BLaER1 treated with 17β-estradiol and CSF1 and Interleukin-3, amounts not matched to agents 10 nM and 100 nM (cell line): ENCODE data around the gene ATG4B.
A peak's percentile ranks its signal among the peaks of the same experiment; 100 is the strongest.

Experiments
- H3K27ac ChIP-seq, 11 experiments: shearing (Covaris generic); formaldehyde crosslinking; 2 replicates each; pipeline ENCODE4 v1.8.1; 2022
- H3K27me3 ChIP-seq, 11 experiments: shearing (Covaris generic); formaldehyde crosslinking; 2 replicates each; pipeline ENCODE4 v1.8.1; 2022
- H3K36me3 ChIP-seq, 11 experiments: shearing (Covaris generic); formaldehyde crosslinking; 2 replicates each; pipeline ENCODE4 v1.8.1; 2022
- H3K4me1 ChIP-seq, 10 experiments: shearing (Covaris generic); formaldehyde crosslinking; 2 replicates each; pipeline ENCODE4 v1.8.1; 2022
- H3K4me2 ChIP-seq, 11 experiments: shearing (Covaris generic); formaldehyde crosslinking; 2 replicates each; pipeline ENCODE4 v1.8.1; 2022
- H3K4me3 ChIP-seq, 10 experiments: shearing (Covaris generic); formaldehyde crosslinking; 2 replicates each; pipeline ENCODE4 v1.8.1; 2022
- H3K9ac ChIP-seq, 11 experiments: shearing (Covaris generic); formaldehyde crosslinking; 2 replicates each; pipeline ENCODE4 v1.8.1; 2022
- H3K9me3 ChIP-seq, 11 experiments: shearing (Covaris generic); formaldehyde crosslinking; replicated peaks in 1 of 11; 2 replicates each; pipeline ENCODE4 v1.8.1; 2022
- H4K20me1 ChIP-seq, 11 experiments: shearing (Covaris generic); formaldehyde crosslinking; 2 replicates each; pipeline ENCODE4 v1.8.1; 2022
- Cebpa-rat ChIP-seq, 11 experiments: shearing (Covaris generic); IDR thresholded peaks; 2 replicates each; pipeline ENCODE4 v1.8.1; 2022

The ATG4B gene

DNA sequence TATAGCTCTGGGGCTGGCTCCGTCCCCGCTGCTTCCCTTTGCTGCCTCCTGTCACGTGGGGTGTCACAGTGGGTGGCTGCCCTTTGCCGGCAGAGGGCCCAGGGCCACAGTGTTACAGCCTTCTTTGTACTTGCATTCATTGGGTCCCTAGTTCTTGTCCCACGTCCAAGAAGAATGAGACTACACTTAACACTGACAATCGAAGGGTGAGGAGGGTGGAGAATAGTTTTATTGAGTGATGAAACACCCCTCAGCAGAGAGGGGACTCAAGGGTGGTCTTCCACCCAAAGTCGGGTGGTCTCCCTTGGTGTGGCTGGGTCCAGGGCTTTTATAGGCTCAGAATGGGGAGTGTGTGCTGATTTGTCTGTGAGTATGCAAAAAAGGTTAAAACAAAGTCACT, 1.9 kb downstream of the ATG4B start:
- H3K9ac ChIP-seq = peak overlapping the region in 2 of 11 experiments; percentile 99; a peak in 1 of 22 replicates
- H3K4me1 ChIP-seq = peaks cover 35 to 52% (median 42%) of the 10 kb centered on the region in 10 experiments
- H3K9me3 ChIP-seq = peaks cover 8 to 19% (median 14%) of the 10 kb centered on the region in 11 experiments; a peak in 21 of 22 replicates
- peak overlapping the region in 3 of 11 experiments; percentile 8 to 99 (median 98); a peak in 3 of 22 replicates for H3K27ac ChIP-seq
- H4K20me1 ChIP-seq = peaks cover 55 to 89% (median 76%) of the 10 kb centered on the region in 11 experiments; a peak in 21 of 22 replicates
- no peaks in the 10 kb centered on the region for H3K27me3 ChIP-seq
- TF ChIP-seq Cebpa-rat (IDR thresholded peaks at IDR 0.05) = no peak
- H3K36me3 ChIP-seq = peaks cover 27 to 50% (median 46%) of the 10 kb centered on the region in 11 experiments
- peak overlapping the region; percentile 70 to 97 (median 88); a peak in 18 of 20 replicates for H3K4me3 ChIP-seq
- peak overlapping the region; percentile 73 to 94 (median 85) for H3K4me2 ChIP-seq

- H3K4me1 ChIP-seq = peaks cover 26 to 44% (median 33%) of the 10 kb centered on the region in 10 experiments
- TF ChIP-seq Cebpa-rat (IDR thresholded peaks at IDR 0.05) = no peak
- H4K20me1 ChIP-seq = peaks cover 55 to 89% (median 76%) of the 10 kb centered on the region in 11 experiments
- H3K27me3 ChIP-seq = no peaks in the 10 kb centered on the region
- peaks cover 8 to 19% (median 14%) of the 10 kb centered on the region in 11 experiments; a peak in 21 of 22 replicates for H3K9me3 ChIP-seq
- peak overlapping the region in 3 of 11 experiments; percentile 12 to 30 (median 17); a peak in 4 of 22 replicates for H3K4me2 ChIP-seq
- H3K36me3 ChIP-seq = peaks cover 34 to 50% (median 48%) of the 10 kb centered on the region in 11 experiments
- H3K4me3 ChIP-seq = 0 out of 20 replicates have a peak overlapping the region, but pooled peaks of 1 of the 10 experiments have one; percentile 84
- H3K27ac ChIP-seq = no peak overlapping the region
- peak overlapping the region in 1 of 11 experiments; percentile 7; a peak in 1 of 22 replicates for H3K9ac ChIP-seq
Measured at GRCh38 chr2:241640165-241640795, 2.8 kb downstream of the ATG4B start.

DNA sequence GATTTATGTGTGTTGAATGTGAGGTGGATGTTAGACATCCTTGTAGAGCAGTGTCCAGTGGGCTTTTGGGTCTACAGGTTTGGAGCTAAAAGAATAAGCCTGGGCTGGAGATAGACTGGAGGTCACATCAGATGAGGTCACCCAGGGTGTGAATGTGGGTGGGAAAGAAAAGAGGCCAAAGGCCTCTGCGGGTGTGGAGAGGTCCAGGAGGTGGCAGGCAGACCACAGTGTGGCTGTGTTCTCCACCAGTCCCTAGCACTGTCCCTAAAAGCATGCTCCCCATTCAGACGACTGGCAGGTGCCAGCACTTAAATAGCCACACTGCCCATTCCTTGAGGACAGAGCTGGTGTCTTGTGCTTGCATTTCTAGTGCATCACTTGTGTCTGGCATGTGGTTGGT, 4.1 kb downstream of the ATG4B start:
- Histone ChIP-seq H3K9ac (peak overlapping the region in 1 of 11 experiments; percentile 41; a peak in 1 of 22 replicates), H3K9me3 (peaks cover 8 to 19% (median 14%) of the 10 kb centered on the region in 11 experiments; a peak in 21 of 22 replicates), H3K4me1 (peaks cover 20 to 38% (median 27%) of the 10 kb centered on the region in 10 experiments), H3K27me3 (no peaks in the 10 kb centered on the region), H4K20me1 (peaks cover 66 to 90% (median 83%) of the 10 kb centered on the region in 11 experiments), H3K36me3 (peaks cover 35 to 64% (median 61%) of the 10 kb centered on the region in 11 experiments), H3K27ac (no peak overlapping the region; a peak in 1 of 22 replicates), H3K4me3 (no peak overlapping the region), H3K4me2 (peak overlapping the region in 7 of 11 experiments; percentile 1 to 31 (median 21); a peak in 4 of 22 replicates)
- no peak for TF ChIP-seq Cebpa-rat (IDR thresholded peaks at IDR 0.05)

GRCh38 chr2:241645056-241645914, 7.8 kb downstream of the ATG4B start:
- H3K4me2 ChIP-seq = no peak overlapping the region
- no peaks in the 10 kb centered on the region for H3K27me3 ChIP-seq
- H3K36me3 ChIP-seq = peaks cover 22 to 60% (median 51%) of the 10 kb centered on the region in 11 experiments
- H3K9me3 ChIP-seq = peaks cover 0 to 3% (median 0%) of the 10 kb centered on the region in 11 experiments; a peak in 1 of 22 replicates
- no peak for TF ChIP-seq Cebpa-rat (IDR thresholded peaks at IDR 0.05)
- H3K27ac ChIP-seq = no peak overlapping the region
- H4K20me1 ChIP-seq = peaks cover 91 to 100% (median 100%) of the 10 kb centered on the region in 11 experiments
- H3K4me3 ChIP-seq = no peak overlapping the region
- peaks cover 14 to 44% (median 32%) of the 10 kb centered on the region in 10 experiments; a peak in 19 of 20 replicates for H3K4me1 ChIP-seq
- no peak overlapping the region for H3K9ac ChIP-seq

- Histone ChIP-seq H3K27me3 (no peaks in the 10 kb centered on the region), H3K27ac (no peak overlapping the region), H4K20me1 (peaks cover 92 to 100% (median 100%) of the 10 kb centered on the region in 11 experiments), H3K9me3 (no peaks in the 10 kb centered on the region), H3K36me3 (peaks cover 24 to 60% (median 53%) of the 10 kb centered on the region in 11 experiments), H3K9ac (no peak overlapping the region), H3K4me2 (no peak overlapping the region), H3K4me1 (peaks cover 7 to 38% (median 25%) of the 10 kb centered on the region in 10 experiments; a peak in 19 of 20 replicates), H3K4me3 (no peak overlapping the region)
- TF ChIP-seq Cebpa-rat (IDR thresholded peaks at IDR 0.05) = no peak
Measured at GRCh38 chr2:241645915-241646645, 8.6 kb downstream of the ATG4B start.

- H3K27ac ChIP-seq = no peak overlapping the region
- no peaks in the 10 kb centered on the region for H3K27me3 ChIP-seq
- peak overlapping the region in 9 of 11 experiments; percentile 15 to 48 (median 36); a peak in 11 of 22 replicates for H3K9ac ChIP-seq
- TF ChIP-seq Cebpa-rat (IDR thresholded peaks at IDR 0.05) = no peak
- peak overlapping the region in 8 of 11 experiments; percentile 12 to 58 (median 44); a peak in 14 of 22 replicates for H3K4me2 ChIP-seq
- peaks cover 90 to 100% (median 100%) of the 10 kb centered on the region in 11 experiments for H4K20me1 ChIP-seq
- peaks cover 0 to 28% (median 17%) of the 10 kb centered on the region in 10 experiments; a peak in 16 of 20 replicates for H3K4me1 ChIP-seq
- no peak overlapping the region for H3K4me3 ChIP-seq
- no peaks in the 10 kb centered on the region for H3K9me3 ChIP-seq
- peaks cover 41 to 77% (median 70%) of the 10 kb centered on the region in 11 experiments for H3K36me3 ChIP-seq
Measured at GRCh38 chr2:241648453-241648852, 11.0 kb downstream of the ATG4B start.

- no peak overlapping the region for H3K4me3 ChIP-seq
- H3K9me3 ChIP-seq = no peaks in the 10 kb centered on the region
- H3K4me2 ChIP-seq = peak overlapping the region in 5 of 11 experiments; percentile 19 to 58 (median 52); a peak in 9 of 22 replicates
- TF ChIP-seq Cebpa-rat (IDR thresholded peaks at IDR 0.05) = no peak
- H3K9ac ChIP-seq = peak overlapping the region in 1 of 11 experiments; percentile 35; a peak in 1 of 22 replicates
- peaks cover 44 to 78% (median 71%) of the 10 kb centered on the region in 11 experiments for H3K36me3 ChIP-seq
- peaks cover 0 to 28% (median 17%) of the 10 kb centered on the region in 10 experiments; a peak in 16 of 20 replicates for H3K4me1 ChIP-seq
- H3K27me3 ChIP-seq = no peaks in the 10 kb centered on the region
- no peak overlapping the region for H3K27ac ChIP-seq
- peaks cover 86 to 100% (median 93%) of the 10 kb centered on the region in 11 experiments for H4K20me1 ChIP-seq
Measured at GRCh38 chr2:241649404-241649803, 11.9 kb downstream of the ATG4B start.

DNA sequence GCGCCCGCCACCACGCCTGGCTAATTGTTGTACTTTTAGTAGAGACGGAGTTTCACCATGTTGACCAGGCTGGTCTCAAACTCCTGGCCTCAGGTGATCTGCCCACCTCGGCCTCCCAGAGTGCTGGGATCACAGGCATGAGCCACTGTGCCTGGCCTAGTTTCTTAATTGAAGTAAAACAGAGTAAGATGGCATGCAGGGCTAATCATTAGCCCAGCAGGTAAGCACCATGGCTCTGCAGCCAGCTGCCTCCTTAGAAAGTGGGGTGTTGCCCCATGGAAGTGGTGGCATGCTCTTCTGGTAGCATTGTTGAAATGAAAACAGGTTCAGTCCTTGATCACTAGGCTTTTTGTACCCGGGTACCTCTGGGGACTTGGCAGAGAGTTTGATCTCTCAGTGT, 12.4 kb downstream of the ATG4B start:
- no peaks in the 10 kb centered on the region for H3K27me3 ChIP-seq
- peak overlapping the region in 2 of 11 experiments; percentile 1 to 36; a peak in 1 of 22 replicates for H3K9ac ChIP-seq
- H3K4me1 ChIP-seq = peaks cover 0 to 28% (median 17%) of the 10 kb centered on the region in 10 experiments; a peak in 16 of 20 replicates
- TF ChIP-seq Cebpa-rat (IDR thresholded peaks at IDR 0.05) = no peak
- H4K20me1 ChIP-seq = peaks cover 81 to 100% (median 88%) of the 10 kb centered on the region in 11 experiments
- H3K4me3 ChIP-seq = no peak overlapping the region
- peaks cover 49 to 78% (median 71%) of the 10 kb centered on the region in 11 experiments for H3K36me3 ChIP-seq
- H3K9me3 ChIP-seq = no peaks in the 10 kb centered on the region
- H3K27ac ChIP-seq = no peak overlapping the region
- no peak overlapping the region for H3K4me2 ChIP-seq
